Middle frontal gyrus (tissue), 1 donor: ENCODE data around the gene CEP63.
A peak's percentile ranks its signal among the peaks of the same experiment; 100 is the strongest.
"Not testable (repeated sequence)": the region's sequence is repeated elsewhere in the genome, so short reads cannot be mapped to it uniquely, and the experiment has no call there.

Experiments used
- DNase-seq: peaks from one replicate; pipeline ENCODE4 v3.0.0-alpha.2; 2015; ENCODE audit warnings: low spot score; ENCODE audit errors: extremely low spot score

Gene CEP63

GRCh38 chr3:134568790-134569189, 82.9 kb downstream of the CEP63 start:
- no peak for DNase-seq

DNA sequence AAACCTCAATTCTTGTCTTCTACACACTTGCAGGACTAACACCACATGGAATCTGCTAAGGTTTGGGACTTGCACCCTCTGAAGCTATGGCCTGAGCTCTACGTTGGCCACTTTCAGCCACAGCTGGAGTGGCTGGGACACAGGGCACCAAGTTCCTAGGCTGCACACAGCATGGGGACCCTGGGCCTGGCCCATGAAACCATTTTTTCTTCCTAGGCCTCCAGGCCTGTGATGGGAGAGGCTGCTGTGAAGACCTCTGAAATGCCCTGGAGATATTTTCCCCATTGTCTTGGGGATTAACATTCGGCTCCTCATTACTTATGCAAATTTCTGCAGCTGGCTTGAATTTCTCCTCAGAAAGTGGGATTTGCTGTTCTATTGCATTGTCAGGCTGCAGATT, 84.0 kb downstream of the CEP63 start:
- not testable (repeated sequence) for DNase-seq

DNA sequence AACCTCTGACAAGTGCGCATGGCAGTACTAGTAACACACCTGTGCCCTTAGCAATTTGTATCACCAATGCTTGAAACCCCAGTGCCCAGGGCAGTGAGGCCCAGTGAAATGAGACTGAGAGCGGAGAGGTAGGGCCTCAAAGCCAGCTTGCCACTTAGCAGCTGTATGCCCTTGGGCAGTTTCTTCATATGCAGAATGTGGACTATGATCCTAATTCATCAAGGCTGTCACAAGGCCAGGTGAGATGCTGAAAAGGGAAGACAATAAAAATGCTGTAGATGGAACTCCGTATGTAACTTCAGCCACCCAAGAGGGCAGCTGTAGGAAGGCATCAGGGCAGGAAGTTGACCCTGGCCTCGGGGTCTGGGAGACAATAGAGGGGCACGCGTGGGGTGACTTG, 90.6 kb downstream of the CEP63 start:
- DNase-seq: no peak

DNA sequence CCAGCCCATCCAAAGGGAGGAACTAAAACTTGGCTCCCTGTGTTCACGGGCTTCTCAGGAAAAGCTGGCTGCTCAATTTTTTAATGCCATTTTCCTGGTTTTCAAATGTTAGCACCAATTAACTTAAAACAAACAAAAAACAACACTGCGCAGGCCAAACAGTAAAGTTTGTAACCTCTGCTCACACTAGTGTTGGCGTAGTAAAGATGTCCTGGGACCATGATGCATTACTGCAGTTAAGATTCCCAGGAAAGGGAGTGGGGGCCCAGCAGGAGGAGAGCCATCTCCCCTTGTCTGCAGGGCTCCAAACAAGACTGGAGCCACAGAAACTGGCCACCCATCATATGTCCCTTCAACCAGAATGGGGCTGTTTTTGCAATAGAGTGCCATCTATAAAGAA, 91.0 kb downstream of the CEP63 start:
- DNase-seq: no peak

DNA sequence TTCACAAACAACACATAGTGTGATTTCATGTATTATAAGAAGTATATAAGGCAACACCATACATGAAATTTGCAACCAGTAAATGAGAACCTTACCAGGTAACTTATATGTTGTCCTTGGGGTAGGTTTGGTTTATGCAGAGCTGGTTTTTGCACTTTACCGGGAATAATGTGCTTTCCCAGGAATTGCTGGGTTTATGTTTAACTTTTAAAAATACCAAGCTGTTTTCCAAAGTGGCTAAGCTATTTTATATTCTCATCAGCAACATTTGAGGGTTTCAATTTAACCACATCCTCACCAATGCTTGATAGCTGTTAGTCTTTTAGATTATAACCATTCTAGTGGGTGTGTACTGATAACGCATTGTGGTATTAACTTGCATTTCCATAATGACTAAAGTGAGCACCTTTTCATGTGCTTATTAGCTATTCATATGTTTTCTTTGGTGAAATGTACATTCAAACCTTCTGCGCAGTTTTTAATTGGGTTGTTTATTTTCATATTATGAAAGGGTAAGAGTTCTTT, 93.3 kb downstream of the CEP63 start:
- DNase-seq: no peak

GRCh38 chr3:134590766-134591165, 104.9 kb downstream of the CEP63 start:
- no peak for DNase-seq

- no peak for DNase-seq
Observed at GRCh38 chr3:134592806-134593205, 106.9 kb downstream of the CEP63 start.

DNA sequence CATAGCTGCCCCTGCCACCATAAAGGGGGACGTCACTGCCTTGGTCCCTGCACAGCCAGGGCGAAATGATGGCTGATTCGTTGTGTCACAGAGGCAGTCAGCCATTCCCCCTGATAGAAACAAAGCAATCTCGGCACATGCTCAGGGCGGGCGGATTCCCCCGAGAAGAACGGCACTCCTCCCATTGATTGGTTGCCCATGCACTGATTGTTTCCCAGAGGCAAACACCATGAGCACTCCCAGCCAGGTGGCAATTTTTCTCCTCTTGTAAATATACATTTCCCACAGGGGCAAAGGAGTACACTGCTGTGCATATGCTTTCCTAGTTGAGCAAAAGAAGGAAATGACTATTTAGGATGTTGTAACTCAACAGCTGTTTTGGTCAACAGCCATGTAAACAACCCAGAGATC, 108.5 kb downstream of the CEP63 start:
- DNase-seq: no peak

GRCh38 chr3:134594986-134595385, 109.1 kb downstream of the CEP63 start:
- DNase-seq: not testable (repeated sequence)

- no peak for DNase-seq
Observed at GRCh38 chr3:134597390-134597970, 111.6 kb downstream of the CEP63 start.

GRCh38 chr3:134598763-134599545, 113.1 kb downstream of the CEP63 start:
- no peak for DNase-seq

DNA sequence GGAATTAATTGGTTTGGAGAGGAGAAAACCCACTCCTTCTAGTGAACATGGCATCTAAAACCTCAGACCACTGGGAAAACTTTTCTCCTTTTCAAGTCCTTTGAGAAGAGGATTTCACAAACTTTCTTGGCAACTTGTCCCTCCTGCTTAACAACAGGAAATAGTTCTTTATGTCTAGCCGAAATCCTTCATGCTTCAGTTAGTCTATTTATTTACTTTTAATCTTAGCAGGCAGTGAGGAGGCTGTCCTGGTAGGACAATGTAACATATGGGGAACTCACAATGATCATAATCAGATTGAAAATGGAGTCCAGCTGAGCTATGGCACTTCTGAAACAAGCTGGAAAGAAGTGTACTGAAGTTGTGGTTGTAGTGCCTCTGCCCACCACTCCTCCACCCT, 114.3 kb downstream of the CEP63 start:
- no peak for DNase-seq

DNA sequence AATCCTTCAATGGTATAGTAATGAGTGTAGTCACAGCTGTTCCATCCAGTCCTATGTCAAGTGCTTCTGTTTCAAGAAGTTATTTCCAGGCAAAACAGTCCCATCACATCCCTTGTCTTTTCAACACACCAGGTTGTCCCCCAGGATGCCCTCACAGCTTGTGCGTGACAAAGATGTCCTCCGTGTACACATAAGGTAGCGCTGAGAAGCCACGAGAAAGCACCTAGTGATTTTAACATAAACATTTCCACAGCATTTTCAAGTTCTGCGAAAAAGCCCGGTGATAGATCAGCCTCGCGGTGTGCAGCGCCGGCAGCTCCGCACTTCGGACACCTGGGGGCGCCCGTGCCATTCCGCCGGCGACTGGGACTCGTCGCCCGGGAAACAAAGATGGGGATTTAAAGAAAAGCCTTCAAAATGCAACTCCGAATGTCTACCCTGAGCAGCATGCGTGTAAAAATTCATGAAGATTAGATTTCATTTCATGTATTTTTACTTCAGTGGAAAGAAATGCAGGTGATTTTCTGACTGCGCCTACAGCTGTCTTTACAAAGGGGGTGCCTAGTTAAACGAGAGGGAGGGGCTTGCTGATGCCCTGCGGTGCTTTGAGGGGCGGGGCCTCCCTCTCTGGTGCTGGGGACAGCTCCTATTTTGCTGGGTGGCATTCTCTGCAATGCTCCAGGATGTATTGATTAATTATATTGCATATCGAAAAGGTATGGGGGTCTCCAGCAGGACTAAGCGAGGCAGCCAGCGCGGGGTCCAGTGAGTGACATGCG, 115.0 kb downstream of the CEP63 start:
- peak; percentile 70 for DNase-seq

GRCh38 chr3:134601539-134602439, 115.9 kb downstream of the CEP63 start:
- peak; percentile 52 for DNase-seq

GRCh38 chr3:134602440-134602814, 116.6 kb downstream of the CEP63 start:
- DNase-seq: no peak

DNA sequence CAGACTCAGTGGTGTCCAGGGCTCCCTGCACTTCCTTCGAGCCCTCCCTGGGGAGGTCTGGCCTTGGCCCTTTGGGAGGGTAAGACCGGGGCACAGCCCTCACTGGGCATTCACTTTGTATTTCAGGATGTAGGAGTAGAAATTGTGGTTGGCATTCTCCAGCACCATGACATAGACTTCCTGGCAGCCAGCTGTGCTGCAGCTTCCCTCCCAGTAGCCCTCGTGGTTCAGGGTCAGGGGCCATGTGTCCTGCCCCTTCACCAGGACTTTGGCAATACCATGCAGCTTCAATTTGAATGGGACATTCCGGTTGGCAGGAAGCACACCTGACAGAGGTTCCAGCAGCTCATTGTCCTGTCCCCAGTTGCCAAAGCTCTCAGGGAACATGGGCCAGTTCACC, 117.6 kb downstream of the CEP63 start:
- no peak for DNase-seq

- DNase-seq: no peak
Observed at GRCh38 chr3:134603956-134604355, 118.1 kb downstream of the CEP63 start.

- DNase-seq: no peak
Observed at GRCh38 chr3:134605556-134605955, 119.7 kb downstream of the CEP63 start.

- DNase-seq: no peak
Observed at GRCh38 chr3:134606033-134607025, 120.5 kb downstream of the CEP63 start.
